ACHN (cell line): Measurements from ENCODE around the gene MSH4.
"Not testable (repeated sequence)": the region's sequence is repeated elsewhere in the genome, so short reads cannot be mapped to it uniquely, and the experiment has no call there.

Experiments
- DNase-seq: peaks from one replicate; pipeline ENCODE4 v3.0.0-alpha.2; 2015
- in situ Hi-C: cut with HindIII; loops from 2 replicates; pipeline ENCODE4 v1.10.0; 2017; ENCODE audit warnings: low sequenced_read_pairs, low pct_ligation_motif_present, low pct_unique_long_range_greater_than_20kb

The MSH4 gene

DNA sequence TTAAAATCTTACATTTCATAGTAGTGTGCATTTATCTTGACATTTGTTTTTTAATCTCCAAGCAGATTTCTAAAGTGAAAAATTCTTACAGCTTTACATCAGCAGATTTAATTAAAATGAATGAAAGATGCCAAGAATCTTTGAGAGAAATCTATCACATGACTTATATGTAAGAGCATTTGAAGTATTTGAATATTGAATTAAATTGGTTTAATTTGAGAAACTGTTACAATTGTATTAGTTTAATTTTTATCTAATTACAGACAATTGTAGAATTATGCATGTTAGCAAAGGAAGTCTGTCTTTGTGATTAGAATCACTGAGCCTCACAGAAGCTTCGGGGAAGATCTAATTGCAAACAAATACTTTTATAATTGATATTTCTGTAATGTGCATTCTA, 83.3 kb downstream of the MSH4 start:
- in situ Hi-C loops, result no loop called here
- DNase-seq, result no peak

GRCh38 chr1:75884437-75884836, 87.8 kb downstream of the MSH4 start:
- in situ Hi-C loops, result no loop called here
- DNase-seq, result no peak

- in situ Hi-C loops, result no loop called here
- no peak for DNase-seq
These were observed 104.7 kb downstream of the MSH4 start for GRCh38 chr1:75901371-75901770.

GRCh38 chr1:75908717-75909152, 112.1 kb downstream of the MSH4 start:
- peak; percentile 50 for DNase-seq
- in situ Hi-C loops, result no loop called here

GRCh38 chr1:75916834-75917233, 120.2 kb downstream of the MSH4 start:
- in situ Hi-C loops, result no loop called here
- DNase-seq, result no peak

DNA sequence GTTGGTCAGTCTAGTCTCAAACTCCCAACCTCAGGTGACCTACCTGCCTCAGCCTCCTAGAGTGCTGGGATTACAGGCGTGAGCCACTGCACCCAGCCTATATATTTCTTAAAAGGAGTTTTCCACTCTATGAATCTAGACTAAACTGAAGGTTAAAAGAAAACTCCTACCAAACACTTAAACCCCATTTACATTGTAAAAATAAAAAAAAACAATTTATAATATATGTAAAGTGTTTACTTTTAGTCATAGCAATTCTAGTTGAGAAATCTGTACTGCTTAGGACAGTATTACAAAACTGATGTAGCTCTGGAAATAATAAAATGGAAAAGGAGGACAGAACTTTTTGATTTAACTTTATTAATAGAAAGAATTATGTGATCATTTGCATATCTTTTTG, 126.0 kb downstream of the MSH4 start:
- in situ Hi-C loops, result no loop called here
- DNase-seq, result no peak

DNA sequence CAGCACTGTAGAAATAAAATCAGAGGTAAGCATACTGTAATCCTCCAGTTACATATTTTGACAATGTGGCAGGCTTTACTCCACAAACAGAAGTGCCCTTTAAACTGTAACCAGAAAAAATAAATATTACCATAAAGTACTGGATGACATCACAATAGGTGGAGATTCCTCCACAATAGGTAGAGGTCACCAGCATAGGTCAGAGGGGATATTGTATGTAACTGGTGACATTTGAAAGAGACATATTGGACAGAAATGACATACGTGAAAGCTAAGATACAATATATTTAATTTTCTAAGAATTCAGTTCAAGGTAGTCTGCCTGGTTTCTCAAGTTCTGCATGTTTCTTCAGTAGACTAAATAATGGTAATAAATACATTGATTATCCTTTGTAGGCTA, 135.6 kb downstream of the MSH4 start, which contains the start of gene ASB17:
Gene ASB17 (minus strand): TSS at position 101 of the 400 bp plus-strand sequence. CDS start 113 bp downstream, outside the sequence.
- in situ Hi-C loops, result no loop called here

DNA sequence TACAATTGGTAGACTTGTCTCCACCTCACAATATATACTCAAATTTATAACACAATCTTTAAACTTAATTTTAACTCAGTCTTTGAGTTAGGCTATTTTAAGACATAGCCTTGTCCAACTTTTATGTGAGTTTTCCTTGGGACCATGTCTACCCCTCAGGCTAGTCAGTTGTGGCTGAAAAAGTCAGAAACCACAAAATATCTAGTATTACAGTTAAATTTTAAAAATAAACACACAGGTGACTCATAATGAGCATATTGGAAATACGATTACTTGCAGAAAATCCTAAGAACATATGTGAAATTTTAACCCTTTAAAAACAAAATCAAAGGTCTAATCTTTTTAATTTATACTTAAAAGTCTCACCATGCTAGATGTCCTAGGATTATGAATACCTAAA, 140.4 kb downstream of the MSH4 start:
- no peak for DNase-seq
- in situ Hi-C loops, result no loop called here

More for the DNA sequence above, 135.6 kb downstream of the MSH4 start, which contains the start of gene ASB17:
- no peak for DNase-seq

- in situ Hi-C loops, result not testable (repeated sequence)
These were observed 146.4 kb downstream of the MSH4 start for GRCh38 chr1:75943037-75943436.

GRCh38 chr1:75950176-75950575, 153.5 kb downstream of the MSH4 start:
- DNase-seq, result no peak
- in situ Hi-C loops, result no loop called here

More at GRCh38 chr1:75943037-75943436, 146.4 kb downstream of the MSH4 start:
- not testable (repeated sequence) for DNase-seq

- DNase-seq, result no peak
- in situ Hi-C loops, result no loop called here
These were observed 155.3 kb downstream of the MSH4 start for GRCh38 chr1:75952016-75952415.

DNA sequence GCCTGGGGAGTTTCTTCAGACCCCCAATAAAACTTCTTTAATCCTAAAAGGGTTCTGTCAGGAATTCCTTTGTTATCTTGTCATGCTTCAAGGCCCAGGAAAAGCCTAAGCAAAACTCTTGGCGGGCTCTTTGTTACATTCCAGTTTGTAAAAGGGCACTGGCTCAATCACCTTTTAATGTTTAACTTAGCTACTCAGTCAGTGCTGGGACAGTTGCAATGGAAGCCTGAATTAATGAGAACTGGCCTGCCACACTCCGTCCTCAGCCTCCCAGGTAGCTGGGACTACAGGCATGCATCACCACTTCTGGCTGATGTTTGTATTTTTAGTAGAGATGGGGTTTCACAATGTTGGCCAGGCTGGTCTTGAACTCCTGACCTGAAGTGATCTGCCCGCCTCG, 156.8 kb downstream of the MSH4 start:
- peak; percentile 66 for DNase-seq
- in situ Hi-C loops, result no loop called here

GRCh38 chr1:75954586-75954985, 157.9 kb downstream of the MSH4 start:
- in situ Hi-C loops, result no loop called here
- DNase-seq, result no peak
